SK-N-SH treated with all-trans-retinoic acid at 6 μM for 48 hours (cell line): ENCODE results near the gene DHX30.

Experiments
- ARNTL ChIP-seq: fragments of 450-650 bp; formaldehyde crosslinking; IDR thresholded peaks from 2 replicates; pipeline ENCODE4 v1.5.0; 2020; ENCODE audit warnings: low read depth, mild to moderate bottlenecking, moderate library complexity, borderline replicate concordance
- ESRRG ChIP-seq: fragments of 250-450 bp; sonication (Bioruptor Pico); IDR thresholded peaks from 2 replicates; pipeline ENCODE4 v1.6.1; 2021; ENCODE audit warnings: mild to moderate bottlenecking
- PATZ1 ChIP-seq: fragments of 250-450 bp; sonication (Bioruptor Pico); IDR thresholded peaks from 2 replicates; pipeline ENCODE4 v1.8.0; 2020; ENCODE audit warnings: mild to moderate bottlenecking, moderate library complexity, borderline replicate concordance
- RARB ChIP-seq: fragments of 250-450 bp; sonication (Bioruptor Pico); IDR thresholded peaks from 2 replicates; pipeline ENCODE4 v1.8.0; 2021; ENCODE audit warnings: mild to moderate bottlenecking, moderate library complexity
- TCF4 ChIP-seq: fragments of 250-450 bp; sonication (Bioruptor Pico); IDR thresholded peaks from 2 replicates; pipeline ENCODE4 v1.8.0; 2021; ENCODE audit warnings: mild to moderate bottlenecking, moderate library complexity, borderline replicate concordance
- TSHZ2 ChIP-seq: fragments of 250-450 bp; sonication (Bioruptor Pico); IDR thresholded peaks from 2 replicates; pipeline ENCODE4 v1.5.0; 2020; ENCODE audit warnings: mild to moderate bottlenecking, moderate library complexity
- ZFP3 ChIP-seq: fragments of 250-450 bp; sonication (Bioruptor Pico); IDR thresholded peaks from 2 replicates; pipeline ENCODE4 v1.5.0; 2020; ENCODE audit warnings: mild to moderate bottlenecking, moderate library complexity
- ZFP30 ChIP-seq: fragments of 450-650 bp; formaldehyde crosslinking; IDR thresholded peaks from 2 replicates; pipeline ENCODE4 v1.5.0; 2022; ENCODE audit warnings: mild to moderate bottlenecking, moderate library complexity
- ZNF565 ChIP-seq: fragments of 450-650 bp; formaldehyde crosslinking; conservative IDR thresholded peaks from 2 replicates; pipeline ENCODE4 v1.5.0; 2020; ENCODE audit warnings: low read depth, mild to moderate bottlenecking, moderate library complexity
- ZNF70 ChIP-seq: fragments of 450-650 bp; formaldehyde crosslinking; IDR thresholded peaks from 2 replicates; pipeline ENCODE4 v1.5.0; 2020; ENCODE audit warnings: mild to moderate bottlenecking, moderate library complexity
- TF ChIP-seq, protein P1 (sequence below): fragments of 250-450 bp; sonication (Bioruptor Pico); IDR thresholded peaks from 2 replicates; pipeline ENCODE4 v1.8.0; 2021; ENCODE audit warnings: low read depth, mild to moderate bottlenecking, moderate library complexity, borderline replicate concordance
- TF ChIP-seq, protein P2 (sequence below): fragments of 250-450 bp; sonication (Bioruptor Pico); IDR thresholded peaks from 2 replicates; pipeline ENCODE4 v1.5.1; 2020; ENCODE audit warnings: low read depth, mild to moderate bottlenecking, moderate library complexity
- TF ChIP-seq, protein P3 (sequence below): fragments of 250-450 bp; sonication (Bioruptor Pico); IDR thresholded peaks from 2 replicates; pipeline ENCODE4 v1.5.1; 2021; ENCODE audit warnings: mild to moderate bottlenecking, moderate library complexity

DNA sequence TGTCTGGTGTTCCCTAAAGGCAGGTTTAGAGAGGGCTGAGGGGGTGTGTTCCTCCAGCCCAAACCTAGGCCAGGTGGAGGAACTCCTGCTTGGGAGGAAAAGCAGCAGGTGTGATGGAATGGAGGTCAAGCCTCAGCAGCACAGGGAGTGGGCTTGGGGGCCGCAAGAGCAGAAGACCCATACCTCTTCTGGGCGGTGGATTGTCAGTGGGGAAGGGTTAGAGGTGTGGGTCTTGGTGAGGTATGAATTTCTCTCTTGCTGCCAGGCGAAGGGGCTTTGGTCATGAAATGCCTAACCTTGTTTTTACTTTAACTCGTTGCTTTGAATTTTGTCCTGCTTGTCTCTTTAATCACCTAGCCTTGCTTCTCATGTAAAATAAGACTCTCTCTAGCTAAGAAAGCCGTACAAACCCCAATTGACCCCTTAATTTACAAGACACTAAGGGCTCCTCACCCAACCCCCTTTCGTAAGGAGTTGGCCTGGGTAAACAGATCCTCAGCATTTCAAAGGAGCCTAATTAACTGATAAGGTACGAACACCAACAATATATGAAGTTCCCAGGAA, 38.9 kb downstream of the DHX30 start:
- TF ChIP-seq, protein P1, sequence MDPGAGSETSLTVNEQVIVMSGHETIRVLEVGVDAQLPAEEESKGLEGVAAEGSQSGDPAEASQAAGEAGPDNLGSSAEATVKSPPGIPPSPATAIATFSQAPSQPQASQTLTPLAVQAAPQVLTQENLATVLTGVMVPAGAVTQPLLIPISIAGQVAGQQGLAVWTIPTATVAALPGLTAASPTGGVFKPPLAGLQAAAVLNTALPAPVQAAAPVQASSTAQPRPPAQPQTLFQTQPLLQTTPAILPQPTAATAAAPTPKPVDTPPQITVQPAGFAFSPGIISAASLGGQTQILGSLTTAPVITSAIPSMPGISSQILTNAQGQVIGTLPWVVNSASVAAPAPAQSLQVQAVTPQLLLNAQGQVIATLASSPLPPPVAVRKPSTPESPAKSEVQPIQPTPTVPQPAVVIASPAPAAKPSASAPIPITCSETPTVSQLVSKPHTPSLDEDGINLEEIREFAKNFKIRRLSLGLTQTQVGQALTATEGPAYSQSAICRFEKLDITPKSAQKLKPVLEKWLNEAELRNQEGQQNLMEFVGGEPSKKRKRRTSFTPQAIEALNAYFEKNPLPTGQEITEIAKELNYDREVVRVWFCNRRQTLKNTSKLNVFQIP (CRISPR knock-in tag) = no peak
- TF ChIP-seq RARB = no peak
- TF ChIP-seq ZFP30 = no peak
- TF ChIP-seq ESRRG (CRISPR knock-in tag) = no peak
- TF ChIP-seq, protein P2, sequence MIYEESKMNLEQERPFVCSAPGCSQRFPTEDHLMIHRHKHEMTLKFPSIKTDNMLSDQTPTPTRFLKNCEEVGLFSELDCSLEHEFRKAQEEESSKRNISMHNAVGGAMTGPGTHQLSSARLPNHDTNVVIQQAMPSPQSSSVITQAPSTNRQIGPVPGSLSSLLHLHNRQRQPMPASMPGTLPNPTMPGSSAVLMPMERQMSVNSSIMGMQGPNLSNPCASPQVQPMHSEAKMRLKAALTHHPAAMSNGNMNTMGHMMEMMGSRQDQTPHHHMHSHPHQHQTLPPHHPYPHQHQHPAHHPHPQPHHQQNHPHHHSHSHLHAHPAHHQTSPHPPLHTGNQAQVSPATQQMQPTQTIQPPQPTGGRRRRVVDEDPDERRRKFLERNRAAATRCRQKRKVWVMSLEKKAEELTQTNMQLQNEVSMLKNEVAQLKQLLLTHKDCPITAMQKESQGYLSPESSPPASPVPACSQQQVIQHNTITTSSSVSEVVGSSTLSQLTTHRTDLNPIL (CRISPR knock-in tag) = no peak
- TF ChIP-seq TCF4 (CRISPR knock-in tag) = no peak
- TF ChIP-seq ARNTL (CRISPR knock-in tag) = no peak
- TF ChIP-seq ZNF70 = no peak
- no peak for TF ChIP-seq TSHZ2 (CRISPR knock-in tag)
- no peak for TF ChIP-seq PATZ1 (CRISPR knock-in tag)
- no peak for TF ChIP-seq ZNF565
- TF ChIP-seq, protein P3, sequence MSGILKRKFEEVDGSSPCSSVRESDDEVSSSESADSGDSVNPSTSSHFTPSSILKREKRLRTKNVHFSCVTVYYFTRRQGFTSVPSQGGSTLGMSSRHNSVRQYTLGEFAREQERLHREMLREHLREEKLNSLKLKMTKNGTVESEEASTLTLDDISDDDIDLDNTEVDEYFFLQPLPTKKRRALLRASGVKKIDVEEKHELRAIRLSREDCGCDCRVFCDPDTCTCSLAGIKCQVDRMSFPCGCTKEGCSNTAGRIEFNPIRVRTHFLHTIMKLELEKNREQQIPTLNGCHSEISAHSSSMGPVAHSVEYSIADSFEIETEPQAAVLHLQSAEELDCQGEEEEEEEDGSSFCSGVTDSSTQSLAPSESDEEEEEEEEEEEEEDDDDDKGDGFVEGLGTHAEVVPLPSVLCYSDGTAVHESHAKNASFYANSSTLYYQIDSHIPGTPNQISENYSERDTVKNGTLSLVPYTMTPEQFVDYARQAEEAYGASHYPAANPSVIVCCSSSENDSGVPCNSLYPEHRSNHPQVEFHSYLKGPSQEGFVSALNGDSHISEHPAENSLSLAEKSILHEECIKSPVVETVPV (CRISPR knock-in tag) = no peak
- TF ChIP-seq ZFP3 (CRISPR knock-in tag) = no peak
